SU-DHL-6 (cell line): Measurements from ENCODE around the gene LY6G6C.
A peak's percentile ranks its signal among the peaks of the same experiment; 100 is the strongest.

ENCODE experiments used
- H2AFZ ChIP-seq: fragments of 200-600 bp; sonication (generic); 2 replicates; pipeline ENCODE4 v1.6.1; 2014; ENCODE audit warnings: low read depth, mild to moderate bottlenecking, moderate library complexity, mixed read lengths, antibody characterized with exemption, low read length; ENCODE audit not compliant: severe bottlenecking
- H3F3A ChIP-seq: fragments of 200-600 bp; shearing (Covaris generic); 2 replicates; pipeline ENCODE4 v1.6.0; 2016; ENCODE audit warnings: antibody characterized with exemption, mild to moderate bottlenecking; ENCODE audit not compliant: insufficient read depth
- H3K27ac ChIP-seq: fragments of 200-600 bp; sonication (generic); 2 replicates; pipeline ENCODE4 v1.5.1; 2016; ENCODE audit warnings: low read depth, mild to moderate bottlenecking, low read length, moderate library complexity, mixed read lengths
- H3K27me3 ChIP-seq: fragments of 200-600 bp; sonication (generic), shearing (Covaris generic); 2 replicates; pipeline ENCODE4 v1.6.0; 2014; ENCODE audit warnings: mild to moderate bottlenecking, low read length
- H3K36me3 ChIP-seq: fragments of 200-600 bp; sonication (generic); 2 replicates; pipeline ENCODE4 v1.6.1; 2014; ENCODE audit warnings: mild to moderate bottlenecking, low read length, mixed read lengths
- H3K4me2 ChIP-seq: fragments of 300-600, 200-600 bp; shearing (Covaris generic), sonication (generic); 2 replicates; pipeline ENCODE4 v1.6.0; 2014; ENCODE audit warnings: low read length, low read depth, mild to moderate bottlenecking; ENCODE audit not compliant: poor library complexity, severe bottlenecking
- H3K4me3 ChIP-seq: fragments of 200-600 bp; sonication (generic); 2 replicates; pipeline ENCODE4 v1.5.1; 2014; ENCODE audit warnings: antibody characterized with exemption, low read length, mild to moderate bottlenecking, mixed read lengths; ENCODE audit not compliant: insufficient read depth, poor library complexity, severe bottlenecking
- H3K79me2 ChIP-seq: fragments of 200-600 bp; sonication (generic); 2 replicates; pipeline ENCODE4 v1.6.1; 2014; ENCODE audit warnings: mild to moderate bottlenecking, low read length, moderate library complexity; ENCODE audit not compliant: insufficient read depth
- H3K9ac ChIP-seq: fragments of 200-600 bp; sonication (generic); 2 replicates; pipeline ENCODE4 v1.7.0; 2014; ENCODE audit warnings: mild to moderate bottlenecking, low read length
- H3K9me2 ChIP-seq: fragments of 200-600 bp; sonication (generic); replicated peaks from 2 replicates; pipeline ENCODE4 v1.6.1; 2014; ENCODE audit warnings: low read length; ENCODE audit not compliant: insufficient read depth
- H3K9me3 ChIP-seq: fragments of 200-600 bp; sonication (generic); 2 replicates; pipeline ENCODE4 v1.6.1; 2014; ENCODE audit warnings: low read length, mixed read lengths; ENCODE audit not compliant: insufficient read depth
- H4K20me1 ChIP-seq: fragments of 200-600 bp; sonication (generic); 2 replicates; pipeline ENCODE4 v1.6.1; 2014; ENCODE audit warnings: low read depth, mild to moderate bottlenecking, antibody characterized with exemption, low read length, moderate library complexity, mixed read lengths
- EZH2phosphoT487 ChIP-seq: fragments of 200-600 bp; sonication (generic), shearing (Covaris generic); conservative IDR thresholded peaks from 2 replicates; pipeline ENCODE4 v1.6.1; 2018; ENCODE audit warnings: mild to moderate bottlenecking, antibody characterized with exemption, low read length, moderate library complexity, mixed read lengths
- TF ChIP-seq, protein P1 (sequence below): fragments of 200-600 bp; sonication (generic); IDR thresholded peaks from one replicate; pipeline ENCODE4 v1.5.1; 2017; ENCODE audit warnings: antibody characterized with exemption, mild to moderate bottlenecking, low read length, moderate library complexity; ENCODE audit not compliant: insufficient read depth, poor library complexity, severe bottlenecking

The LY6G6C gene

DNA sequence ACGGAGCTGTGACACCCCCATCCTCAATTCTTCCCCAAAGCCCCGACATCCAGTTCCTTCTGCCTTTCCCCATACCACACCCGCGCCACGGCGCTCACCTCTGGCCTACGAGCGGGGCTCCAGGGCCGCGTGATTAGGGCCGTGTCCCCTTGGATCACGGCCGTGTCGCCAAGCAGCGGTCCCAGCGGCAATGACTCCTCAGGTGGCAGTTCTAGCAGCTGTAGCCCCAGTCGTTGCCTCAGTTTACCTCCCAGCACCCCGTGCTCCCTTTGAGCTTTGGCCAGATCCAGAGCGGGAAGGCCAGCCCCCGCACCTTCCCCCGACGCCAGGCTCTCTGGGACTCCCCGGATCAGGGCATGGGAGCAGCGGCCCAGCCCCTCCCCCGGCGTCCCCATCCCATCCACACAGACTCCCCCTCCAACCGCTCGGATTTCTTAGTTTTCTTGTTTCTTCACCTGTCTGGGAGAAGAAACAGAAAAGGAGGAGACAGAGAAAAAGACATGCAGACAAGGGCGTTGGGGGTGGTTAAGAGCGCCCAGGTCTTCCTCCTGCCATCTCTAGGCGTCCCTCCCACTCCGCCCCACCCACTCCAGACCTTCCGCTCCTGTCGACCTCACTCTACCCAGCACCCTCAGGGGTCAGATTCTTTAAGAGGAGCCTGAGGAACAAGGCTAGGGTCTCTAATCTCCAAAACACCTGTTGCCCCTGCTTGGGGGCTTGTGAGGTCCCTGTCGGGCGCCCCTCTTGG is 7.4 kb upstream of the LY6G6C start, which contains the start of gene DDAH2:
Gene DDAH2 (minus strand): TSS at position 533 of the 748 bp plus-strand sequence. CDS start 138 bp downstream, at position 395.
- Histone ChIP-seq H2AFZ (peak within 1 kb of the TSS; percentile 27), H3K9ac (peak within 1 kb of the TSS; percentile 55), H3K4me2 (peak within 1 kb of the TSS; percentile 73), H3K36me3 (peaks cover 18% of the 10 kb centered on the region; the same call in 1 of the 2 replicates), H3K27ac (peak within 1 kb of the TSS; percentile 20), H3K9me2 (no peaks in the 10 kb centered on the region), H4K20me1 (no peaks in the 10 kb centered on the region), H3K27me3 (no peaks in the 10 kb centered on the region), H3F3A (peaks cover 30% of the 10 kb centered on the region), H3K9me3 (no peaks in the 10 kb centered on the region), H3K79me2 (no peaks in the 10 kb centered on the region), H3K4me3 (peak within 1 kb of the TSS; percentile 63)
- no peak for TF ChIP-seq EZH2phosphoT487
- TF ChIP-seq, protein P1, sequence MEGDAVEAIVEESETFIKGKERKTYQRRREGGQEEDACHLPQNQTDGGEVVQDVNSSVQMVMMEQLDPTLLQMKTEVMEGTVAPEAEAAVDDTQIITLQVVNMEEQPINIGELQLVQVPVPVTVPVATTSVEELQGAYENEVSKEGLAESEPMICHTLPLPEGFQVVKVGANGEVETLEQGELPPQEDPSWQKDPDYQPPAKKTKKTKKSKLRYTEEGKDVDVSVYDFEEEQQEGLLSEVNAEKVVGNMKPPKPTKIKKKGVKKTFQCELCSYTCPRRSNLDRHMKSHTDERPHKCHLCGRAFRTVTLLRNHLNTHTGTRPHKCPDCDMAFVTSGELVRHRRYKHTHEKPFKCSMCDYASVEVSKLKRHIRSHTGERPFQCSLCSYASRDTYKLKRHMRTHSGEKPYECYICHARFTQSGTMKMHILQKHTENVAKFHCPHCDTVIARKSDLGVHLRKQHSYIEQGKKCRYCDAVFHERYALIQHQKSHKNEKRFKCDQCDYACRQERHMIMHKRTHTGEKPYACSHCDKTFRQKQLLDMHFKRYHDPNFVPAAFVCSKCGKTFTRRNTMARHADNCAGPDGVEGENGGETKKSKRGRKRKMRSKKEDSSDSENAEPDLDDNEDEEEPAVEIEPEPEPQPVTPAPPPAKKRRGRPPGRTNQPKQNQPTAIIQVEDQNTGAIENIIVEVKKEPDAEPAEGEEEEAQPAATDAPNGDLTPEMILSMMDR, result peak; percentile 100

- peaks cover 28% of the 10 kb centered on the region for H3F3A ChIP-seq
- no peak overlapping the region for H3K9ac ChIP-seq
- peaks cover 10% of the 10 kb centered on the region; the same call in 1 of the 2 replicates for H3K36me3 ChIP-seq
- H4K20me1 ChIP-seq, result no peaks in the 10 kb centered on the region
- peak overlapping the region; percentile 28; the same call in 1 of the 2 replicates for H3K27ac ChIP-seq
- TF ChIP-seq EZH2phosphoT487, result no peak
- TF ChIP-seq, protein P1, result no peak
- H3K4me3 ChIP-seq, result no peak overlapping the region
- no peaks in the 10 kb centered on the region for H3K79me2 ChIP-seq
- no peak overlapping the region for H2AFZ ChIP-seq
- H3K27me3 ChIP-seq, result no peaks in the 10 kb centered on the region
- no peaks in the 10 kb centered on the region for H3K9me3 ChIP-seq
- H3K9me2 ChIP-seq, result no peaks in the 10 kb centered on the region
- peak overlapping the region; percentile 4 for H3K4me2 ChIP-seq
Observed at GRCh38 chr6:31727717-31728671, 6.4 kb upstream of the LY6G6C start.

GRCh38 chr6:31727034-31727716 is 5.6 kb upstream of the LY6G6C start:
- H3K36me3 ChIP-seq, result peaks cover 8% of the 10 kb centered on the region; the same call in 1 of the 2 replicates
- H3K9me3 ChIP-seq, result no peaks in the 10 kb centered on the region
- no peaks in the 10 kb centered on the region for H4K20me1 ChIP-seq
- no peak overlapping the region for H2AFZ ChIP-seq
- no peak overlapping the region for H3K4me2 ChIP-seq
- H3K4me3 ChIP-seq, result no peak overlapping the region
- no peaks in the 10 kb centered on the region for H3K9me2 ChIP-seq
- no peaks in the 10 kb centered on the region for H3K79me2 ChIP-seq
- TF ChIP-seq EZH2phosphoT487, result no peak
- TF ChIP-seq, protein P1, result no peak
- no peak overlapping the region for H3K27ac ChIP-seq
- H3K27me3 ChIP-seq, result no peaks in the 10 kb centered on the region
- H3F3A ChIP-seq, result peaks cover 24% of the 10 kb centered on the region
- H3K9ac ChIP-seq, result no peak overlapping the region; the same call in 1 of the 2 replicates
